WERI-Rb-1 (cell line): Measurements from ENCODE around the gene ALS2.
A peak's percentile ranks its signal among the peaks of the same experiment; 100 is the strongest.

Experiments
- DNase-seq: peaks from one replicate; pipeline ENCODE4 v3.0.0-alpha.2; 2020
- H3K27ac ChIP-seq: fragments of 250-450 bp; sonication (Bioruptor Pico); 2 replicates; pipeline ENCODE4 v1.5.1; 2020; ENCODE audit warnings: mild to moderate bottlenecking, moderate library complexity
- H3K27me3 ChIP-seq: fragments of 250-450 bp; sonication (Bioruptor Pico); 2 replicates; pipeline ENCODE4 v1.5.1; 2021; ENCODE audit warnings: mild to moderate bottlenecking, low read depth, moderate library complexity; ENCODE audit not compliant: insufficient read depth, severe bottlenecking
- H3K36me3 ChIP-seq: fragments of 250-450 bp; sonication (Bioruptor Pico); 2 replicates; pipeline ENCODE4 v1.5.1; 2020; ENCODE audit warnings: mild to moderate bottlenecking, moderate library complexity
- H3K4me3 ChIP-seq: 2 replicates; pipeline ENCODE4 v1.5.1; 2011; ENCODE audit warnings: low read depth, mild to moderate bottlenecking, control low read depth, low read length
- H3K9me3 ChIP-seq: fragments of 250-450 bp; sonication (Bioruptor Pico); 2 replicates; pipeline ENCODE4 v1.5.1; 2021; ENCODE audit warnings: mild to moderate bottlenecking, moderate library complexity; ENCODE audit not compliant: severe bottlenecking
- TF ChIP-seq, protein P1 (sequence below): IDR thresholded peaks from 2 replicates; pipeline ENCODE4 v1.5.1; 2011; ENCODE audit warnings: low read depth, mild to moderate bottlenecking, control low read depth, inconsistent platforms, low read length

The ALS2 gene

DNA sequence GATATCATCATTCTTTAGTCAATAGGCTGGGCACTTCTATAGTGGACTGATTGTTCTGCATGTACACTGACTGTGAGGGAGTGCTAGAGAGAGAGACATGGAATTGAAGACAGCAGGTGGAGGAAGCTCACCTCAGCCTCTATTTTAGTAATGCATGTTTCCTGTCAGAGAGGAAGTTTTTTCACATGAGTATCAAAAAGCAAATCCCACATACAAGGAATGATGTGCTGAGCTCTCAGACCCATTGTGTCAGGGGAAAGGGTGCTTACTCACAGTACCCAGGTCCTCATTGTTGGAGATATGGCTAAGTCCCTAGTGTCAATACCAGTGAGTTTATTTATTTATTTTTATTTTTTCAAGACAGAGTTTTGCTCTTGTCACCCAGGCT is 15.7 kb upstream of the ALS2 start:
- DNase-seq, result no peak
- H3K36me3 ChIP-seq, result no peaks in the 10 kb centered on the region
- H3K27ac ChIP-seq, result no peak overlapping the region
- no peaks in the 10 kb centered on the region for H3K9me3 ChIP-seq
- no peaks in the 10 kb centered on the region for H3K27me3 ChIP-seq
- TF ChIP-seq, protein P1, sequence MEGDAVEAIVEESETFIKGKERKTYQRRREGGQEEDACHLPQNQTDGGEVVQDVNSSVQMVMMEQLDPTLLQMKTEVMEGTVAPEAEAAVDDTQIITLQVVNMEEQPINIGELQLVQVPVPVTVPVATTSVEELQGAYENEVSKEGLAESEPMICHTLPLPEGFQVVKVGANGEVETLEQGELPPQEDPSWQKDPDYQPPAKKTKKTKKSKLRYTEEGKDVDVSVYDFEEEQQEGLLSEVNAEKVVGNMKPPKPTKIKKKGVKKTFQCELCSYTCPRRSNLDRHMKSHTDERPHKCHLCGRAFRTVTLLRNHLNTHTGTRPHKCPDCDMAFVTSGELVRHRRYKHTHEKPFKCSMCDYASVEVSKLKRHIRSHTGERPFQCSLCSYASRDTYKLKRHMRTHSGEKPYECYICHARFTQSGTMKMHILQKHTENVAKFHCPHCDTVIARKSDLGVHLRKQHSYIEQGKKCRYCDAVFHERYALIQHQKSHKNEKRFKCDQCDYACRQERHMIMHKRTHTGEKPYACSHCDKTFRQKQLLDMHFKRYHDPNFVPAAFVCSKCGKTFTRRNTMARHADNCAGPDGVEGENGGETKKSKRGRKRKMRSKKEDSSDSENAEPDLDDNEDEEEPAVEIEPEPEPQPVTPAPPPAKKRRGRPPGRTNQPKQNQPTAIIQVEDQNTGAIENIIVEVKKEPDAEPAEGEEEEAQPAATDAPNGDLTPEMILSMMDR, result no peak
- no peak overlapping the region for H3K4me3 ChIP-seq

DNA sequence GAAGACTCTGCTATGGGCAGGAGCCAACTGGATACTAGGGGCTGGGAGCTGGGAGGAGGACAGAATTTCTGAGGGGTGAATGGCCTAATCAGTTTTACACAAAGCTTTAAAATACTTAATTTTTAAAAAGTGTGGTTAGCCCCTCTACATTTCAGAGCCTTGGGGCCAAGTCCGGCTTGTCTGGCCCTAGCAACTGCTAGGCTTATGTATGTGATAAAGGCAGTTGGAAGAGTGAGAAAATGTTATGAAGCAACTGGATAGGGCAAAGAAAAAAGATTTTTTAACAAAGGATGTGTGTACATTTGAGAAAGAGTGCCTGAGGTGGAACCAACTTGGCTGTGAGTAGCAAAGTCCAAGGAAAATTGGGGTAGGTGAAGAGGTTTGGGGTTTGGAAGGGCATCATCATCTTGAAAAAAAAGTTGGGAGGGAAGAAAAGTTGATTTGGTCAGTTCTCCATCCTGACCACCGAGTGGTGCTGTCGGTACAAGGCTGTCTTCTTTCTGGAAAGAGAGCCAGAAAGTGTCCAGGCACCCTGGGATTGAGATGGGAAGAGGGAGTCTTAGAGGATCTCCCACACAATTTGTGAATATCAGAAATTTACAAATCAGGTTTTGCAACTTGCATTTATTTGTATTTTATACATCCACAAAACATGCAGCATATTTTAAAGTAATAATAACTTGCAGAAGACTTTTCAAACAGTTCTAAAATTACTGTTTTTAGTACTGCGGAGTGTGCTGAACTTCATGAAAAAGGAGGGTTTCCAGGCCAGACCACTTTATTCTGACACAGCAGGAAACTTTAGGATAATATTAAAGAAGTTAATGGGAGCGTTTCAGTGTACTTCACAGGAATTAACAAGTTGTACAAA is 15.1 kb upstream of the ALS2 start:
- TF ChIP-seq, protein P1, result peak; percentile 79
- Histone ChIP-seq H3K27ac (no peak overlapping the region), H3K36me3 (no peaks in the 10 kb centered on the region), H3K27me3 (no peaks in the 10 kb centered on the region), H3K9me3 (no peaks in the 10 kb centered on the region), H3K4me3 (no peak overlapping the region)
- peak; percentile 52 for DNase-seq

DNA sequence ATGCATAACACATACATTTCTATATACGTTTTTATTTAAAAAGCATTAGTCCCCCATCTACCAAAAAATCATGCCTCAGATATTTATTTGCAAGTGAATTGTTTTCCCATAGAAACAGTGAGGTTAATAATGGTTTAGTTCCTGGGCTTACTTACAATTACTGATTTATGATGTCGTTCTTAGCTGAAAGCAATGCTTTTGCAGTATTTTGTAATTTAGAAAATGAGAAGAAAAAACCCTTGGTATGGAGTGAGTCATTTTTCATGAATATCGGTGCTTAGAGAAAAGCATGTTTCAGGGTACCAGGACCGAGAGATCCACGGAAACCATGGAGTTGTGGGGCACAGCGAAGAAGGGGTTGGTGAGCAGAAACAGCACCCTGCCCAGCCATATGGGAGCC is 13.6 kb upstream of the ALS2 start:
- Histone ChIP-seq H3K4me3 (no peak overlapping the region), H3K27me3 (no peaks in the 10 kb centered on the region), H3K9me3 (no peaks in the 10 kb centered on the region), H3K27ac (no peak overlapping the region), H3K36me3 (no peaks in the 10 kb centered on the region)
- no peak for DNase-seq
- TF ChIP-seq, protein P1, result no peak

DNA sequence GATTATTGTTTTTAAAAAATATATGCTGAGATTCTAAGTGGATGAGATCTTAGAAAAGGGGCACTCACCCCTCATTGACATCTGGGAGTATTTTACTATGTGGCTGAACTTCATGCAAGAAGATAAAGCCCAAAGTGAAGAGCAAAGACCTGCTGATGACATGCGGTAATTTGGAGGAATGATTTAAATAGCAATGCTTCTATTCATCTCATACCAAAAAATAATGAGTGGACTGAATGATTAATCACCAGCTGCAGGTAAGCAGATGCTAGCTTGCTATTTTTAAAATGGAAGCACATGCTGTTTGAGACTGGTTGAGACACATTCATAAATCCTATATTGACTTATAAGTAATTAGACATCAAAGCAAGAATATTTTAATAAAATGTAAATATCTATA is 12.9 kb upstream of the ALS2 start:
- Histone ChIP-seq H3K9me3 (no peaks in the 10 kb centered on the region), H3K27me3 (no peaks in the 10 kb centered on the region), H3K27ac (no peak overlapping the region), H3K4me3 (no peak overlapping the region), H3K36me3 (no peaks in the 10 kb centered on the region)
- no peak for DNase-seq
- TF ChIP-seq, protein P1, result no peak

DNA sequence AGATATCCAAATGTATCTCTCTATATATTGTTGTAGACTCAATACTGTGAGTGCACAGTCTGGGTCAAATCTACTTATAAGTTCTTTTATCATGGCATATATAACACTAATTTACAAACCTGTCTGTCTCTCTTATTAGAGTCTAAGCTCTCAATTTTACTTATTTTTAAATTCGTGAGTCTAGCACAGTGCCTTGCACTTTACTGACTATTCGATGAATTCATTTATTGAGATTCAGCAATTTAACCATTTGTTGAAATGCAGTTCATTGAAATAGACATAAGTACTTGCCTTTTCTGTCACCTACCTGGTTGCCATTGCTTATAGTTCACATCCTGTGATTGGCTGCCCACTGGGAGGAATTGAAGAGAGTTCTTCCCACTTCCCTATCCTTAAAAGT is 10.3 kb upstream of the ALS2 start:
- TF ChIP-seq, protein P1, result no peak
- Histone ChIP-seq H3K9me3 (no peaks in the 10 kb centered on the region), H3K4me3 (no peak overlapping the region), H3K27me3 (no peaks in the 10 kb centered on the region), H3K36me3 (no peaks in the 10 kb centered on the region), H3K27ac (no peak overlapping the region)
- no peak for DNase-seq

DNA sequence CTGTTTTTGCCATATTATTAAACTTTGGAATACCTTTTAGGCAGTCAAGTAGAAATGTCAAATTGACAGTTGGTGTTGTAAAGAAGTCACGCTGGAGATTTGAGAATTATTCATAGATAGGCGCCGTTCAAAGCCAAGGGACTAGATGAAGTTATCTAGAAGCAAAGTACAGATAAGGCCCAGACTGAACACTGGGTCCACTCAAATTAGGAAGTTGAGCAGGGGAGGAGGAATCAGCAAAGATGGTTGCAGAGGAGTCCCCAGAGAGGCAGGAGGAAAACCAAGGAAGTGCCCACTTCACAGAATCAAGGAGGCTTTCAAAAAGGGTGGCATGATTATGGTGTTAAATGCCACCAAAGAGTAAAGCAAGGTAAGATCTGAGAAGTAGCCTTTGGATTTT is 9.6 kb upstream of the ALS2 start:
- Histone ChIP-seq H3K27ac (no peak overlapping the region), H3K9me3 (no peaks in the 10 kb centered on the region), H3K27me3 (no peaks in the 10 kb centered on the region), H3K36me3 (no peaks in the 10 kb centered on the region), H3K4me3 (no peak overlapping the region)
- no peak for DNase-seq
- TF ChIP-seq, protein P1, result no peak
